Measurements from ENCODE around the gene FANCL. TPM values are rescaled to one million over a fixed set of nuclear protein-coding genes. Genes with fewer than 3 reads are reported as not detected.
"Not testable (repeated sequence)": the region's sequence is repeated elsewhere in the genome, so short reads cannot be mapped to it uniquely, and the experiment has no call there.

FANCL gene
- total RNA-seq, 1 donor from 2014 or later, result 24.0 TPM

DNA sequence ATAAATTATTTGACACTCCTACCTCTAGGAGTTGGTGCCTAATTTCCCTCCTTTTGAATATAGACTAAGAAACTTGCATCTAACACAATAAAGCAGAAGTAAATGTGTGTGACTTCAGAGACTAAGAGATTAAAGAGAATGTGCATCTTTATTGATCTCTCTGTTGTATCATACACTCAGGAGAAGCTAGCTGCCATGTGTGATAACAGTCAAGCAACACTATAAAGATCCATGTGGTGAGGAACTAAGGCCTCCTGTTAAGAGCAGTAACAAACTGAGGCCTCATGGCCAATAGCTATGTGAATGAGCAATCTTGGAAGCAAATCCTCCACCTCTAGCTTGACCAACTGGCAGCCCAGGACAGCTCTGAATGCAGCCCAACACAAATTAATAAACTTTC lies 3.4 kb downstream of the FANCL start:
- H3K9me3 Mint-ChIP-seq, result no peaks in the 10 kb centered on the region
- intact Hi-C loops (cut with micrococcal nuclease), result no loop called here
- H3K27ac Mint-ChIP-seq, result no peak overlapping the region

DNA sequence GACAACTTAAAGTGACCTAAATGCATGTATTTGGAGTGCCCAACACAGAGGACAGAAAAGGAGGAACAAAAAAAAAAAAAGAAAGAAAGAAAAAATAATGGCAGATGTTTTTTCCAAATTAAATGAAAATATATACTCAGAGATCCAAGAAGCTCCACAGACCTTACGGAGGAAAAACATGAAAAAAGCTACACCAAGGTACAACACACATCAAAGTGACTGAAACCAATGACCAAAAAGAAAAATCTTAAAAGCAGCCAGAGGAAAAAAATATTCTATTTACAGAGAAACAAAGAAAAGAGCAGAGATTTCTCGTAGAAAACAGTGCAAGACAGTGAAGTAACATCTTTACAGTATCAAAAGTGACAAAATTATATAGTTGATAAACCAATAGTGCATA lies 5.1 kb downstream of the FANCL start:
- Mint-ChIP-seq H3K4me3 (ENCODE audit: low read depth) (no peak overlapping the region), H3K27me3 (ENCODE audit: low read depth) (no peaks in the 10 kb centered on the region), H3K4me1 (ENCODE audit: low read depth) (peaks cover 30% of the 10 kb centered on the region), H3K36me3 (ENCODE audit: low read depth) (peaks cover 10% of the 10 kb centered on the region), H3K27ac (no peak overlapping the region), H3K9me3 (no peaks in the 10 kb centered on the region)
- DNase-seq (ENCODE audit: low spot score), result no peak
- intact Hi-C loops (cut with micrococcal nuclease), result no loop called here

More for the DNA sequence above, 3.4 kb downstream of the FANCL start:
- no peak for DNase-seq (ENCODE audit: low spot score)
- H3K36me3 Mint-ChIP-seq (ENCODE audit: low read depth), result peaks cover 10% of the 10 kb centered on the region
- peaks cover 1% of the 10 kb centered on the region for H3K27me3 Mint-ChIP-seq (ENCODE audit: low read depth)
- H3K4me3 Mint-ChIP-seq (ENCODE audit: low read depth), result no peak overlapping the region
- H3K4me1 Mint-ChIP-seq (ENCODE audit: low read depth), result peaks cover 33% of the 10 kb centered on the region

DNA sequence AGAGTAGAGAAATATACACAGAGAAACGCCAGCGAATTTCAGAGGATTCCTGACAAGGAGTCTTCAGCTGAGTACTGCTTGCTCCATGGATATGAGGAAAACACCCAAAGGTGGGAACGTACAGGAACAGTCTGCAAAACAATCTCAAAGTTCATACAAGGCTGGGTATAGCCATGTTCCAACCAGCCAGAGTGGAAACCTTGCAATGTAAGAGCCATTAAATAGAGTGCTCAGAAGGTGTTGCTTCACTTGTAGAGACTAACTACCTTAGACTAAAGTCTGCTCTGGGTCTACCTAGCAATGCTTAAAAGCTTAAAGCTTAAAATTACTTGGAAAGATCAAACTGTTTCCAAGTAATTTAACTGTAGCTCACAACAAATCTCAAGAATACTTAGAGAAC lies 6.0 kb downstream of the FANCL start:
- intact Hi-C loops (cut with micrococcal nuclease), result no loop called here
- Mint-ChIP-seq H3K27ac (no peak overlapping the region), H3K36me3 (ENCODE audit: low read depth) (peaks cover 10% of the 10 kb centered on the region), H3K4me1 (ENCODE audit: low read depth) (peaks cover 26% of the 10 kb centered on the region), H3K9me3 (no peaks in the 10 kb centered on the region), H3K27me3 (ENCODE audit: low read depth) (no peaks in the 10 kb centered on the region), H3K4me3 (ENCODE audit: low read depth) (no peak overlapping the region)
- no peak for DNase-seq (ENCODE audit: low spot score)

DNA sequence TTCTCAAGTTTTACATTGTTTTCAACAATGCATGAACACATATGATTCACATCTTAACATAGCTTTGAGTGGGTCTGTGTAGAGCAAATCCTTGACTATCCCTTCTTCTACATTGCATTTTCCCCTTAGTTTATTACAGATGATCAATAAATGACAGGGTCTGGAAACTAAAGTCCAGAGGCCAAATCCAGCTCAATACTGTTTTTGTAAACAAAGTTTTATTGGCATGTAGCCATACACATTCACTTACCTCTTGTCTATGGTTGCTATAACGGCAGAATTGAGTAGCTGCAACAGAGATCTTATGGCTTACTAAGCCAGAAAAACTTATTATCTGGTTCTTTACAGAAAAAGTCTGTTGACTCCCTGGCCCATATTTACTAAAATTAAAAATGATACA lies 12.8 kb downstream of the FANCL start:
- intact Hi-C loops (cut with micrococcal nuclease), result no loop called here
- H3K4me1 Mint-ChIP-seq (ENCODE audit: low read depth), result peaks cover 4% of the 10 kb centered on the region
- H3K4me3 Mint-ChIP-seq (ENCODE audit: low read depth), result no peak overlapping the region
- H3K27me3 Mint-ChIP-seq (ENCODE audit: low read depth), result no peaks in the 10 kb centered on the region
- no peaks in the 10 kb centered on the region for H3K9me3 Mint-ChIP-seq
- peaks cover 15% of the 10 kb centered on the region for H3K36me3 Mint-ChIP-seq (ENCODE audit: low read depth)
- H3K27ac Mint-ChIP-seq, result no peak overlapping the region
- no peak for DNase-seq (ENCODE audit: low spot score)

DNA sequence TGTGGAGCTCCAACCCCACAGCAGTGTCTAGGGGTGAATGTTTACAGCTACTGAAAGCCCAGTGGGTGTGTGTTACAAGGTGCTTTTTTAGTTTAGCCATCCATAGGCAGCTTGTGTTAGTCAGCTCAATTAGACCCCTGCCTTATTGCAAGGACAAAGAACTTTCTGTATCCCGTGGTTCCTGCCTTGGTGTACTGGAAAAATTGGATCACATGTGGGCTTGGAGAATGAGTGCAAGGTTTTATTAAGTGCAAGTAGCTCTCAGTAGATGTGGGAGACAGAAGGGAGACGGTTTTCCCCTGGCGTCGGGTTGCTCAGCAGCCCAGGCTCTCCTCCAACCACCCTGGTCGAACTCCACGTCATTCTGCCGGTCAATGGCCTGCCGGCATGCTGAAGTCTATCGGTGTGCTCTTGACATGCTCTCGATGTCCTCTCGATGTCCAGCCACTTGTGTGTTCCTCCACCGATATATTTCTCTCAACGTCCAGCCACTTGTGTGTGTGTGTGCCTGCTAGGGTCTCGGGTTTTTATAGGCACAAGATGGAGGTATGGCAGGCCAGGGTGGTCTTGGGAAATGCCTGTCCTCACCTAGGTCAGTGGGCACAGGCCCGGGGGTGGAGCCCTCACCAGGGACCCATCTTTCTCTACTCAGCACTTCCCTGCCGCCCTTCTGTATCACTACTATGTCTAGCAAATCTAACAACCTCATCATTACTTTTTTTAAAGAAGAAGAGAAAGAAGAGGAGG lies 13.8 kb downstream of the FANCL start:
- Mint-ChIP-seq H3K27me3 (ENCODE audit: low read depth) (no peaks in the 10 kb centered on the region), H3K36me3 (ENCODE audit: low read depth) (peaks cover 15% of the 10 kb centered on the region), H3K9me3 (no peaks in the 10 kb centered on the region), H3K4me1 (ENCODE audit: low read depth) (peaks cover 2% of the 10 kb centered on the region), H3K4me3 (ENCODE audit: low read depth) (no peak overlapping the region), H3K27ac (no peak overlapping the region)
- intact Hi-C loops (cut with micrococcal nuclease), result no loop called here
- DNase-seq (ENCODE audit: low spot score), result no peak

DNA sequence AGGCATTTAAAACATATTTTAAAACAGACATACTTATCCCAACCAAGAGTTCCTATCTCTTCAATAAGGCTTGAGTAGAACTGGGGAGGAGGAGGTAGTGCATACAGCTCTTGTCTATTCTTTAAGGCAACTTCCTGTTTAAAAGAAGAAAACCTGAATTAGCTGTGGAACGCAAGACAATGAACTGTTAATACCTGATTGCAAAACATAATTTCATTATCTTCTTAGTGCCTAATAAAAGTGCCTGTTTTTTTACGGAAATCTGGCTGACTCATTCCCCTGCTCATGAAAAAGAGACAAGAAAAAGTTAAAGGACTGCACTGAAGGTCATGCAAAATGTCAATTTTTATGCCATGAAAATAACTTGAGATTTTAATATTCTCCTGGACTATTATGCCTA lies 19.2 kb downstream of the FANCL start:
- H3K27me3 Mint-ChIP-seq (ENCODE audit: low read depth), result no peaks in the 10 kb centered on the region
- intact Hi-C loops (cut with micrococcal nuclease), result no loop called here
- no peaks in the 10 kb centered on the region for H3K9me3 Mint-ChIP-seq
- H3K36me3 Mint-ChIP-seq (ENCODE audit: low read depth), result peaks cover 23% of the 10 kb centered on the region
- H3K27ac Mint-ChIP-seq, result no peak overlapping the region
- H3K4me3 Mint-ChIP-seq (ENCODE audit: low read depth), result no peak overlapping the region
- peaks cover 2% of the 10 kb centered on the region for H3K4me1 Mint-ChIP-seq (ENCODE audit: low read depth)
- no peak for DNase-seq (ENCODE audit: low spot score)

DNA sequence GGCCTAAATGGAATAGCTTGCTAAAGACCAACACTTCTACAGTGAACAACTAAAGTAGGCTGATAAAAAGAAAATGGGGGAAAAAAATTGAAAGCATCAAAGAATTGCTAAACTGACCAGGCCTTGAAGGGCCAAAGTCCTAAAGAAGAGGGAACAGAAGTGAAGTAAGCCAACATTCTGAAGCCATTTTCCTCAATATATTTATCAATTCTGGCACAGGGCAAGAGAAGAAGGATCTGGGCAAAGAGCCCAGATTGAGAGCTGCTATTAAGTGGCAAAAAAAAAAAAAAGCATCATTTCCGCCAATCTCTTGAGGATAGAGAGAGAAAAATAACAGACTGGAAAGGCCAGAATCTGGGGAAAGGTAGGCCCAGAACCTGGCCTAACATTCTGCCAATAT lies 25.7 kb downstream of the FANCL start:
- no peak overlapping the region for H3K27ac Mint-ChIP-seq
- intact Hi-C loops (cut with micrococcal nuclease), result no loop called here

DNA sequence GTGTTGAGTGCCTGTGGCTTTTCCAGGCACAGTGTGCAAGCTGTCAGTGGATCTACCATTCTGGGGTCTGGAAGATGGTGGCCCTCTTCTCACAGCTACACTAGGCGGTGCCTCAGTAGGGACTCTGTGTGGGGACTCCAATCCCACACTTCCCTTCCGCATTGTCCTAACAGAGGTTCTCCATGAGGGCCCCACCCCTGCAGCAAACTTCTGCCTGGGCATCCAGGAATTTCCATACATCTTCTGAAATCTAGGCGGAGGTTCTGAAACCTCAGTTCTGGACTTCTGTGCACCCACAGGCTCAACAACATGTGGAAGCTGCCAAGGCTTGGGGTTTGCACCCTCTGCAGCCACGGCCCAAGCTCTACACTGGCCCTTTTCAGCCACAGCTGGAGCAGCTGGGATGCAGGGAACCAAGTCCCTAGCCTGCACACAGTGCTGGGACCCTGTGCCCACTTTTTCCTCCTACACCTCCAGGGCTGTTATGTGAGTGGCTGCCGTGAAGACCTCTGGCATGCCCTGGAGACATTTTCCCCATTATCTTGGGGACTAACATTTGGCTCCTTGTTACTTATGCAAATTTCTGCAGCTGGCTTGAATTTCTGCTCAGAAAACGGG lies 30.1 kb downstream of the FANCL start:
- peaks cover 52% of the 10 kb centered on the region for H3K36me3 Mint-ChIP-seq (ENCODE audit: low read depth)
- not testable (repeated sequence) for H3K4me3 Mint-ChIP-seq (ENCODE audit: low read depth); H3K27me3 Mint-ChIP-seq (ENCODE audit: low read depth)

More for the DNA sequence above, 25.7 kb downstream of the FANCL start:
- H3K27me3 Mint-ChIP-seq (ENCODE audit: low read depth), result no peaks in the 10 kb centered on the region
- no peak for DNase-seq (ENCODE audit: low spot score)
- no peak overlapping the region for H3K4me3 Mint-ChIP-seq (ENCODE audit: low read depth)
- peaks cover 15% of the 10 kb centered on the region for H3K9me3 Mint-ChIP-seq
- peaks cover 58% of the 10 kb centered on the region for H3K36me3 Mint-ChIP-seq (ENCODE audit: low read depth)
- peaks cover 2% of the 10 kb centered on the region for H3K4me1 Mint-ChIP-seq (ENCODE audit: low read depth)

DNA sequence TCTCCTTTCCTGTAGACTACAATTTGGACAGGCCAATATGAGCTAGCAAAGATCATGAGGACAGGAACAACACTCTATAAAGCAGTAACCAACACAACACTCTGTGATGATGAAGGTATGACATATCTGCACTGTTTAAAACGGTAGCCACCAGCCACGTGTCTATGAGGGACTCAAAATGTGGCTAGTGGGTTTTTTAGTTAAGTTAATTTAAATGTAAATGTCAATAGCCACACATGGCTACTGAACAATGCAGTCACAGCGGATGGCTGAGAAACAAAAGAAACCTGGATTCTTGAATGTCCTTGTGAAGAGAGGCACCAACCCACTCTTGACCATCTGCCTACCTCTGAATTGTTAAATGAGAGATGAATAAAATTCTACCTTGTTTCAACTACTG lies 33.9 kb downstream of the FANCL start:
- Mint-ChIP-seq H3K4me3 (ENCODE audit: low read depth) (no peak overlapping the region), H3K36me3 (ENCODE audit: low read depth) (peaks cover 30% of the 10 kb centered on the region), H3K4me1 (ENCODE audit: low read depth) (peaks cover 4% of the 10 kb centered on the region), H3K27ac (no peak overlapping the region), H3K9me3 (peaks cover 19% of the 10 kb centered on the region), H3K27me3 (ENCODE audit: low read depth) (no peaks in the 10 kb centered on the region)
- no peak for DNase-seq (ENCODE audit: low spot score)
- intact Hi-C loops (cut with micrococcal nuclease), result no loop called here

More for the DNA sequence above, 30.1 kb downstream of the FANCL start:
- intact Hi-C loops (cut with micrococcal nuclease); H3K27ac Mint-ChIP-seq; H3K4me1 Mint-ChIP-seq (ENCODE audit: low read depth); DNase-seq (ENCODE audit: low spot score): not testable (repeated sequence)
- H3K9me3 Mint-ChIP-seq, result peaks cover 21% of the 10 kb centered on the region

DNA sequence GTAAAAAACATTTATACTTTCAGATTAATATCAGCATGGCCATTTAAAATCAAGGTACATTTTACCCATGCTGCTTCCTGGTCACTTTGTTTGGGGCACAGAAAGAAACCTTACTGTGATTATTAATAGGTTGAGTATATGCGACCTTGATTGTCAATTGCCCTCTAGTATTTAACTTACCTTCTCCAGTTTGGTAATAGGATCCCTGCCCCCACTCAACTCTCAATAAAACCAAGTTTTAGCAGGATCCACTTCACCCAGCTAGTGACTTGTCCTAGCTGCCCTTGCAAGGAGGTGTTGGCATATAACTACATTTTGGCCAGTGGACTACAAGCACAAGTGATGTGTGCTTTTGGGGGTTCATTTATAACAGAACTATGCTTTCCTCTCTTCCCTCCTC lies 34.3 kb downstream of the FANCL start:
- Mint-ChIP-seq H3K4me1 (ENCODE audit: low read depth) (peaks cover 4% of the 10 kb centered on the region), H3K9me3 (peaks cover 15% of the 10 kb centered on the region), H3K4me3 (ENCODE audit: low read depth) (no peak overlapping the region), H3K27ac (no peak overlapping the region), H3K27me3 (ENCODE audit: low read depth) (no peaks in the 10 kb centered on the region), H3K36me3 (ENCODE audit: low read depth) (peaks cover 26% of the 10 kb centered on the region)
- DNase-seq (ENCODE audit: low spot score), result no peak
- intact Hi-C loops (cut with micrococcal nuclease), result no loop called here

DNA sequence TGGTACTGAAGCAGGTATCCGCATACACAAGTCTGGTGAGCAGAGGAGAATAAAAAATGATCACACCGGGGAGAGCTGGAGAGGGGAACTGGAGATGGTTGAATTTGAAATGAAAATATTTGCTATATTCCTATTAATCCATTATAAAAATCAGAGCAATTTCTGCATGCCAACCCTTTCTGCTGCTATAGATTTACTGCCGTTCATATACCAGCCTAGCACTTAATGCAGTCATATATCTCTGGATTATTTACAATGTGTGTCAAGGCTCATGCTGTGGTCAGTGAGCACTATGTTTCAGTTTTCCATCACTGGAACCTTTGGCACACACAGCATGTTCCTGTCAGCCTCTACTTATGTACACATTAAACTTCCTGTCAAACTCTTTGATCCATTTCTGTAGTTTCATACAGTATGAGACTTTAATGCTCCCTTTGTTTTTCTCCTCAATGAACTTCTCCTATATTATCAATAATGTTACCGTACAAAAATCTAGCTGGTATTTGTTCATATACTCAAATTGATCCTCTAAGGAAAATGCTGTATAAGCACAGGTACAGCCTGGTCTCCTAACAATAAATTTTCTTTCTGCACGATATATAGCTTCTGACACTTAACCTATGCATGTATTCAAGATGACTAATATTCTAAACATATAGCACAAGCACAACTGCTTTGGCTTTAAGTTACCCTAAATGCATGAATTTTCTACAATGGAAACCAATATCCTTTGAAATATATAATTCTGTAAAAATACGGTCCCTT lies 36.7 kb downstream of the FANCL start:
- Mint-ChIP-seq H3K4me1 (ENCODE audit: low read depth) (peaks cover 4% of the 10 kb centered on the region), H3K9me3 (no peaks in the 10 kb centered on the region), H3K4me3 (ENCODE audit: low read depth) (no peak overlapping the region), H3K36me3 (ENCODE audit: low read depth) (peaks cover 2% of the 10 kb centered on the region), H3K27ac (no peak overlapping the region), H3K27me3 (ENCODE audit: low read depth) (no peaks in the 10 kb centered on the region)
- no peak for DNase-seq (ENCODE audit: low spot score)
- intact Hi-C loops (cut with micrococcal nuclease), result no loop called here

DNA sequence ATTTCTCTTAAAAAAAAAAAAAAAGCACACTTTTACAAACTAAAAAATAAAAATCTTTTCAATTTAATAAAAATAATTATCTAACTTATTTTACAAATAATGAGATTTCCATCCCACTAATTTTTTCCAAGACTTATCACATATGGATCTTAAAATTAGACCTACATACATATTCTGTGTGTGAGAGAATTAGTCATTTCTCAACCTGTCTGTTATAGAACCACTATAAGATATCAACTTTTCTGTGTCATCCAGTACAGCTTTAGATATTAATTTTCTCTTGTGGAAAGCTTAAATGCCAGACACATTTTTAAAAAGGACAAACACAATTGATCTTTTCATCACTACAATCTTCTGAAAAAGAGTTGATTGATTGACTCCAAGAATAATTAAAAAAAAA lies 38.1 kb downstream of the FANCL start:
- H3K27me3 Mint-ChIP-seq (ENCODE audit: low read depth), result no peaks in the 10 kb centered on the region
- intact Hi-C loops (cut with micrococcal nuclease), result no loop called here
- no peak overlapping the region for H3K4me3 Mint-ChIP-seq (ENCODE audit: low read depth)
- peaks cover 2% of the 10 kb centered on the region for H3K36me3 Mint-ChIP-seq (ENCODE audit: low read depth)
- no peak for DNase-seq (ENCODE audit: low spot score)
- no peak overlapping the region for H3K27ac Mint-ChIP-seq
- H3K4me1 Mint-ChIP-seq (ENCODE audit: low read depth), result peaks cover 4% of the 10 kb centered on the region
- no peaks in the 10 kb centered on the region for H3K9me3 Mint-ChIP-seq

DNA sequence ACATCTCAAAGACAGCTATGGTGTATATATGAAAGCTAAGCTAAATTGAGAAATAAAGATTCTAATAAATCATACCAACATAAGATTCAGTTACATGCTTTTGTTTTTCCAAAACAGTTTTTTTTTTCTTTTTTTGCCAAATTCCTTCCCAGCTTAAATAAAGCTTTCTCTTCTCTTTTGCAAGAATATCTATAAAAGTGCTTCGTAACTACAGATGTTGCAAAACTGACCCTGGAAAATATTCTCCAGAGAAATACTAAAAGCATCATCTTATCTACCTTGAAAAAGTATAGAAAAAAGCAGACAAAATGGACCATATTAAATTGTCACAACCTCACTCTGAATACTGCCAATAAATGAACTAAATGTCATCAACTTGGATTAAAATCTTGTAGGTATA lies 38.7 kb downstream of the FANCL start:
- intact Hi-C loops (cut with micrococcal nuclease), result no loop called here
- Mint-ChIP-seq H3K27me3 (ENCODE audit: low read depth) (no peaks in the 10 kb centered on the region), H3K4me3 (ENCODE audit: low read depth) (no peak overlapping the region), H3K27ac (no peak overlapping the region), H3K4me1 (ENCODE audit: low read depth) (peaks cover 4% of the 10 kb centered on the region), H3K9me3 (no peaks in the 10 kb centered on the region), H3K36me3 (ENCODE audit: low read depth) (peaks cover 2% of the 10 kb centered on the region)
- DNase-seq (ENCODE audit: low spot score), result no peak
